Activated T-helper 17 cell treated with anti-CD3 and anti-CD28 coated beads, Interleukin-2, amount 50 U/mL, for 72 hours (primary cell): ENCODE measurements around the gene USP22. TPM values are rescaled to one million over a fixed set of nuclear protein-coding genes. Genes with fewer than 3 reads are reported as not detected.
A peak's percentile ranks its signal among the peaks of the same experiment; 100 is the strongest.
"Not testable (repeated sequence)": the region's sequence is repeated elsewhere in the genome, so short reads cannot be mapped to it uniquely, and the experiment has no call there.

ENCODE experiments used
- ATAC-seq: fragments of 150-1000 bp; cut with Tn5 transposase; replicated peaks from 2 replicates; pipeline ENCODE4 v1.10.0; 2021; ENCODE audit warnings: mild to moderate bottlenecking, moderate library complexity
- H3K27ac Mint-ChIP-seq: one replicate; pipeline ENCODE4 v1.8.0; 2022; ENCODE audit warnings: mixed read lengths
- H3K27me3 Mint-ChIP-seq: one replicate; pipeline ENCODE4 v1.8.0; 2022; ENCODE audit warnings: mixed read lengths
- H3K36me3 Mint-ChIP-seq: one replicate; pipeline ENCODE4 v1.8.0; 2022; ENCODE audit warnings: low read depth, mild to moderate bottlenecking, mixed read lengths
- H3K4me1 Mint-ChIP-seq: one replicate; pipeline ENCODE4 v1.8.0; 2022; ENCODE audit warnings: mixed read lengths
- H3K4me3 Mint-ChIP-seq: one replicate; pipeline ENCODE4 v1.8.0; 2022; ENCODE audit warnings: mild to moderate bottlenecking, mixed read lengths
- H3K9me3 Mint-ChIP-seq: one replicate; pipeline ENCODE4 v1.8.0; 2022; ENCODE audit warnings: mixed read lengths
- total RNA-seq, 2 donors: library from RNA; stranded (reverse); gene quantifications; one replicate each; pipeline ENCODE4 v1.2.3, GENCODE V29; 2022

The USP22 gene
- total RNA-seq, 2 donors from 2014 or later: 136 to 143 TPM

DNA sequence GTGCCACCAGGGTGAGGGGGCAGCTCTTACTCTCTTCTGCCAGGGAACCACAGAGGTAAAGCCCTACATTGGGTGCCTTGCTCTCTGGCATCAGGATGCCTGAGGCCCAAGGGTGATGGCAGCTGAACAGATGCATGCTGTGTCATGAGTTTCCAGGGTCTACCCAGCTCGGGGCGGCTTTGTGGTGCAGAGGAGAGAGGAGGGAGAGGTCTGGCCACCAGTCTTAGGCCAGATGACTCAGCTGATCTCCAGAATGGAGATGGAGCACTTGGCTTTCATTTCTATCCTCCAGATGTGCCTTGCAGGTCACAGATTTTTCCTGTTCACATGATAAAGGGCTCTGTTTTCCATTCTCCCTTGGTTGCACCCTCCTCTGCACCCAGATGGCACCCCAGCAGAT, 23.6 kb upstream of the USP22 start:
- Mint-ChIP-seq H3K36me3 (no peaks in the 10 kb centered on the region), H3K4me1 (no peaks in the 10 kb centered on the region), H3K9me3 (no peaks in the 10 kb centered on the region), H3K27me3 (no peaks in the 10 kb centered on the region), H3K27ac (no peak overlapping the region), H3K4me3 (no peak overlapping the region)
- no peak for ATAC-seq

DNA sequence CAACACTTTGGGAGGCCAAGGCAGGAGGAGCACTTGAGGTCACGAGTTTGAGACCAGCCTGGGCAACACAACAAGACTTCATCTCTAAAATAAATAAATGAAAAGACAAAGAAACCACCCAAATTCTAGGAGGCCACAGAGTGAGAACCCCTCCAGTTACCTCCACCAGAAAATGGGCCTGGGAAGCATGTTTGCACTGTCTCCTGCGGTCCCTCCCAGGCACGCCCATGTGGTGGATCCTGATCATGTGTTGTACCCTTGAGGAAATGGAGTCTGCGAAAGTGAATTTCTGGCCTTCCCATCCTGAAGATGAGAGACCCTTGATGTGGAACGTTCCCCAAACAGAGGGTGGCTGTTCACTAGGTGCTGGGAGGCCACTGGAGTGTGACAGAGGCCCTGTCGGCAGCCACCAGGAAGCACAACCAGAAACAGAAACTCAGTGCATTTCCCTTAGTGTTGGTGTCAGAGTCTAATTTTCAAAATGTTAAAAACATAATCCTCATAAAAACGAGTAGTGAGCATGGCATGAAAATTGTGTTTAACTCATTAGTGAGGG, 19.2 kb upstream of the USP22 start:
- Mint-ChIP-seq H3K27ac (no peak overlapping the region), H3K9me3 (no peaks in the 10 kb centered on the region), H3K4me1 (no peaks in the 10 kb centered on the region), H3K36me3 (no peaks in the 10 kb centered on the region), H3K27me3 (no peaks in the 10 kb centered on the region), H3K4me3 (no peak overlapping the region)
- ATAC-seq: no peak

DNA sequence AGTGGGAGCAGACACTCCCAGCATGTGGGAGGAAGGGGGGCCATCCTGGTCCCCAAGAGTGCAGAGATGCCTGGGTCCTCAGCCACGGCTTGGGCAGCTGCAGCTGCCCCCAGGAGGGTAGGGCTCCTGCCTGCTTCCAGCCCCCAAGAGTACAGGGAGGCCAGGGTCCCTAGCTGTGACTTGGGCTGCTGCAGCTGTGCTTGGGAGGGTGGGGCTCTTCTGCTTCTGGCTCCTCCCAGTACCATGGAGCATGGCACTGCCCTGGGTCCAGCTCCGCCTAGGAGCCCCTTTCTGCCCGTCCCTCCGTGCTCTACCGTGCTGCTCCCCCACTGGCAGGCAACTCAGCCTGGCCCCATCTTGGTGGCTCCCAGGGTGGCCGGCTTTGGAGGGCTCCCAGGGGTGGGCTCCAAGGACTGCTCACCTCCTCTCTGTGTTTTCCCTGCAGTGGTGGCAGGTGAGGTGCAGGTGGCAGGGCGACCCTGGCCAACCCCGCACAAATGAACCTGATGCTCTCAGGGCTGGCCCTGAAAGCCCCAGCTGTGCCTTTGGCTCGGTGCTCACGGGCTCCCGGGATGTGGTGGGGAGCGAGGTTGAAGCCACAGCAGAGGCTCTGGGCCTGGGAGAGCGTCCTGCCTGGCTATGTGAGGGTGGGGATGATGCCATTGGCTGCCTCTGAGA, 18.5 kb upstream of the USP22 start:
- H3K27me3 Mint-ChIP-seq: no peaks in the 10 kb centered on the region
- H3K9me3 Mint-ChIP-seq: no peaks in the 10 kb centered on the region
- no peaks in the 10 kb centered on the region for H3K36me3 Mint-ChIP-seq
- H3K27ac Mint-ChIP-seq: no peak overlapping the region
- no peak overlapping the region for H3K4me3 Mint-ChIP-seq
- no peak for ATAC-seq
- H3K4me1 Mint-ChIP-seq: no peaks in the 10 kb centered on the region

- Mint-ChIP-seq H3K27ac (no peak overlapping the region), H3K27me3 (peaks cover 3% of the 10 kb centered on the region), H3K36me3 (no peaks in the 10 kb centered on the region), H3K4me1 (no peaks in the 10 kb centered on the region), H3K9me3 (no peaks in the 10 kb centered on the region), H3K4me3 (no peak overlapping the region)
- no peak for ATAC-seq
Measured at GRCh38 chr17:21059761-21060160, 16.9 kb upstream of the USP22 start.

DNA sequence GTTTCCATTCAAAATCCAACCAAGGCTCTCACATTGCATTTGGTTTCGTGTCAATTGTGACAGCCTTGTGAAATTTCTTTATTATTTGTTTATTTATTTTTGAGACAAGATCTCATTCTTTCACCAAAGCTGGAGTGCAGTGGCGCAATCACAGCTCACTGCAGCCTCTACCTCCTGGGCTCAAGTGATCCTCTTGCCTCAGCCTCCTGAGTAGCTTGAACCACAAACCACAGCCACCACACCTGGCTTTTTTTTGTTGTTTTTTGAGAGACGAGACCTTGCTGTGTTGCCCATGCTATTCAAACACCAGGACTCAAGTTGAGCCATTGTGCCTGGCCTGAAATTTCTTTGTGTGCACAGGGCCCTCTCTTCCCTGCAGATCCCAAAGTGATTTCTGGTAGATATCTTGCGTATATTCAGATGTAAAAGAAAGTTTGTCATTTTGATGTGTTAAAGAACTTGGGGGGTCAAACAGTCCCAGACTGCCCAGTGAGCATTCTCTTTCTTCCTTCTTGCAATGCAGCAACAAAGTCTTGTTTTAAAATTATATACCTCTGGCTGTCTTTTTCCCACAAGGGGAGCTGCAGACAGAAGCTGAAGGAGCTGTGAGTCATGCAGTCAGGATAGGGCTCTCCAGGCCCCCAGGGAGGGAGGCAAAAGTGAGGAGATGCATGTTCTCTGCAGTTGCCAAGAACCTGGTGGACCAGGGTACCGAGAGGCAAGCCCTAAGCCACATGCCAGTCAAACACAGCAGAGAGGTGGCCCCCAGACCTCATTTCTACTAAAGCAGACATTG, 15.5 kb upstream of the USP22 start:
- peaks cover 7% of the 10 kb centered on the region for H3K27me3 Mint-ChIP-seq

GRCh38 chr17:21053056-21053455, 10.2 kb upstream of the USP22 start:
- peaks cover 12% of the 10 kb centered on the region for H3K27me3 Mint-ChIP-seq
- H3K4me1 Mint-ChIP-seq, H3K4me3 Mint-ChIP-seq, H3K9me3 Mint-ChIP-seq, H3K36me3 Mint-ChIP-seq, H3K27ac Mint-ChIP-seq, ATAC-seq: not testable (repeated sequence)

More for the DNA sequence above, 15.5 kb upstream of the USP22 start:
- Mint-ChIP-seq H3K4me3 (no peak overlapping the region), H3K9me3 (no peaks in the 10 kb centered on the region), H3K27ac (no peak overlapping the region), H3K36me3 (no peaks in the 10 kb centered on the region), H3K4me1 (no peaks in the 10 kb centered on the region)
- no peak for ATAC-seq

GRCh38 chr17:21049457-21049856, 6.6 kb upstream of the USP22 start:
- no peak overlapping the region for H3K4me3 Mint-ChIP-seq
- H3K4me1 Mint-ChIP-seq: no peaks in the 10 kb centered on the region
- H3K27ac Mint-ChIP-seq: no peak overlapping the region
- no peaks in the 10 kb centered on the region for H3K36me3 Mint-ChIP-seq
- no peaks in the 10 kb centered on the region for H3K9me3 Mint-ChIP-seq
- H3K27me3 Mint-ChIP-seq: peaks cover 6% of the 10 kb centered on the region
- ATAC-seq: no peak

DNA sequence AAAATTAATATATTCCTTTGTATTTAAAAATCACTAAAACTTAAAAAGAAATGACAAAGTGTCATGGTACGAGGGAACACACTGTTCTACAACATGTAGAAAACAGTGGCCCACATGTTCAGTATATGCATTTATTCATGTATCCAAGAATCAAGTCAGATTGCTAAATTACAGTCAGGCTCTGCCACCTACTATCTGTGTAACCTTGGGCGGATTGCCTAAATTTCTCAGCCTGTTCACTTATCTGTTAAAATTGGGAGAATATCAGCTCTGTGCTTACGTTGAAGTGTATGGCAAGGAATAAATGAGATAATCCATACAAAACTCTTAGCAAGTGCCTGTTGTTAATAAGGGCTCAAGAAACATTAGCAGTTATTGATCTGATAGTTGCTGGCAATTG, 3.4 kb upstream of the USP22 start:
- no peak overlapping the region for H3K27ac Mint-ChIP-seq

DNA sequence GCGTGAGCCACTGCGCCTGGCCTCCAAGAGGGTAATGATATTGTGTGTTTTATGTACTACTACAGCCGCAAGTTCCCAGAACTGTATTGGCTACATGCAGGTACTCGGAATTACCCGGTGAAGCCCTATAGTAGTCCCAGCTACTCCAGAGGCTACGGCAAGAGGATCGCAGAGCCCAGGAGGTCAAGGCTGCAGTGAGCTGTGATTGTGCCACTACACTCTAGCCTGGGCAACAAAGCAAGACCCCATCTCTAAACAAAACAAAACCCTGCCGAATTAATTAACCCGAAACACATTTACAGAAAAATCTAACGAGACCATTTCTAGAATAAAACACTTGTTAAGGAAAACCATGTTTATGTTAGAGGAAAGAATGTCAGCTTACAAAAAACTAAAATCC, 2.2 kb upstream of the USP22 start:
- H3K27me3 Mint-ChIP-seq: peaks cover 5% of the 10 kb centered on the region
- no peak overlapping the region for H3K27ac Mint-ChIP-seq
- peak overlapping the region; percentile 86 for H3K4me3 Mint-ChIP-seq
- ATAC-seq: no peak
- H3K9me3 Mint-ChIP-seq: no peaks in the 10 kb centered on the region
- H3K36me3 Mint-ChIP-seq: peaks cover 23% of the 10 kb centered on the region
- no peaks in the 10 kb centered on the region for H3K4me1 Mint-ChIP-seq

More for the DNA sequence above, 3.4 kb upstream of the USP22 start:
- Mint-ChIP-seq H3K27me3 (peaks cover 5% of the 10 kb centered on the region), H3K4me1 (no peaks in the 10 kb centered on the region), H3K4me3 (no peak overlapping the region), H3K9me3 (no peaks in the 10 kb centered on the region), H3K36me3 (peaks cover 11% of the 10 kb centered on the region)
- no peak for ATAC-seq

DNA sequence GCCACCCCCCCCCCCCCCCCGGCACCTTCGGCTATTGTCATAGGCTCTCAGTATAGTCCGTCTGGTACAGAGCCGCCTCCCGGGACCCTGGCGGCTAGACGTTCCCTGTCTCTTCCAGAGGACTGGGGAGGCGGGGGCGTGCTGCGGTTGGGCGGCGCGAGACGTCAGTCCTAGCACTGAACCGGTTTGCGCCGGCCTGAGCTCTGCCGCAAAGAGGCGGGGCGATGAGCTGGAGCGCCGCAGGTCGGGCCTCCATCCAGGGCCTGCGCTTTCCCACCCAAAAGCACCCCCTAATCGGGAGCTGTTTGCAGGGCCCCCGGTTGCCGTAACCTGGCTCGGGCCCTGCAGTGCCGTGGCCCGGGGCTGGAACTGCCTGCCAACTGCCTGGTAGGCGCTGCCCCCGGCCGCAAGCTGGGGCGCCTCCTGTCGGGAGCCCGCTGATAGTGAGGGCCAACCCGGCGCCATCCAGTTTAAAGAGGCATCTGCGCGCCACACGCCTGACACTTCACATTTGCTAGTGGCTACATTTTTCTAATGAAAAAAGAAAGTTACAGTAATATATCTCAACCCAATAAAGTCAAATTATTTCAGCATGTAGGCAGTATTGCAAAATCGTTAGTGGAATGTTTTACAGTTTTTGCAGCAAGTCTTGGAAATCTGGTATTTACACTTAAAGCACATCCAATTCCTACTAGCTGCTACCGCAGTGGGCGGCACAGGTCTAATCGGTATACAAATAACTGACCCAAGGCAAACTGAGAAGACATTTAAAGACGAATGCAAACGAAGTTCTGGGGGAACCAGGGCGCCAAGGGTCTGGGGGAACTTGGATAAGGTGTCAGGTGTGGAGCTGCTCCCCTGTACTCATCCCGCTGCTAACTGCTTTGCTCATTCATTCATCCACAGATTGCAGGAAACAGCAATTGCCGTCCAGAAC, 753 bp upstream of the USP22 start:
- Mint-ChIP-seq H3K27ac (peak overlapping the region; percentile 85), H3K4me1 (no peaks in the 10 kb centered on the region)
- ATAC-seq: peak; percentile 90

GRCh38 chr17:21041741-21042457, 912 bp downstream of the USP22 start:
- Mint-ChIP-seq H3K27me3 (no peaks in the 10 kb centered on the region), H3K4me3 (peak overlapping the region; percentile 96), H3K36me3 (peaks cover 45% of the 10 kb centered on the region), H3K4me1 (peaks cover 9% of the 10 kb centered on the region), H3K9me3 (no peaks in the 10 kb centered on the region), H3K27ac (peak overlapping the region; percentile 92)
- peak; percentile 39 for ATAC-seq

More for the DNA sequence above, 753 bp upstream of the USP22 start:
- Mint-ChIP-seq H3K9me3 (no peaks in the 10 kb centered on the region), H3K4me3 (peak overlapping the region; percentile 86), H3K36me3 (peaks cover 30% of the 10 kb centered on the region), H3K27me3 (no peaks in the 10 kb centered on the region)

GRCh38 chr17:21039839-21040575, 2.8 kb downstream of the USP22 start:
- no peaks in the 10 kb centered on the region for H3K27me3 Mint-ChIP-seq
- H3K9me3 Mint-ChIP-seq: no peaks in the 10 kb centered on the region
- H3K4me3 Mint-ChIP-seq: peak overlapping the region; percentile 96
- no peak for ATAC-seq
- H3K27ac Mint-ChIP-seq: peak overlapping the region; percentile 92
- peaks cover 28% of the 10 kb centered on the region for H3K4me1 Mint-ChIP-seq
- peaks cover 63% of the 10 kb centered on the region for H3K36me3 Mint-ChIP-seq

GRCh38 chr17:21037117-21037803, 5.6 kb downstream of the USP22 start:
- ATAC-seq: no peak
- Mint-ChIP-seq H3K9me3 (no peaks in the 10 kb centered on the region), H3K27ac (no peak overlapping the region), H3K4me1 (peaks cover 46% of the 10 kb centered on the region), H3K27me3 (no peaks in the 10 kb centered on the region), H3K4me3 (peak overlapping the region; percentile 89), H3K36me3 (peaks cover 85% of the 10 kb centered on the region)
